NB4 (cell line): ENCODE results near the gene PON2.

Source experiments
- POLR2A ChIP-seq: IDR thresholded peaks from 2 replicates; pipeline ENCODE4 v1.6.1; 2011; ENCODE audit warnings: mild to moderate bottlenecking; ENCODE audit not compliant: insufficient read length; ENCODE audit errors: extremely low read depth
- TF ChIP-seq, protein P1 (sequence below): IDR thresholded peaks from one replicate; pipeline ENCODE4 v1.5.1; 2012; ENCODE audit warnings: low read depth, low read length
- TF ChIP-seq, protein P2 (sequence below): IDR thresholded peaks from 2 replicates; pipeline ENCODE4 v1.6.1; 2011; ENCODE audit warnings: low read depth, low read length

DNA sequence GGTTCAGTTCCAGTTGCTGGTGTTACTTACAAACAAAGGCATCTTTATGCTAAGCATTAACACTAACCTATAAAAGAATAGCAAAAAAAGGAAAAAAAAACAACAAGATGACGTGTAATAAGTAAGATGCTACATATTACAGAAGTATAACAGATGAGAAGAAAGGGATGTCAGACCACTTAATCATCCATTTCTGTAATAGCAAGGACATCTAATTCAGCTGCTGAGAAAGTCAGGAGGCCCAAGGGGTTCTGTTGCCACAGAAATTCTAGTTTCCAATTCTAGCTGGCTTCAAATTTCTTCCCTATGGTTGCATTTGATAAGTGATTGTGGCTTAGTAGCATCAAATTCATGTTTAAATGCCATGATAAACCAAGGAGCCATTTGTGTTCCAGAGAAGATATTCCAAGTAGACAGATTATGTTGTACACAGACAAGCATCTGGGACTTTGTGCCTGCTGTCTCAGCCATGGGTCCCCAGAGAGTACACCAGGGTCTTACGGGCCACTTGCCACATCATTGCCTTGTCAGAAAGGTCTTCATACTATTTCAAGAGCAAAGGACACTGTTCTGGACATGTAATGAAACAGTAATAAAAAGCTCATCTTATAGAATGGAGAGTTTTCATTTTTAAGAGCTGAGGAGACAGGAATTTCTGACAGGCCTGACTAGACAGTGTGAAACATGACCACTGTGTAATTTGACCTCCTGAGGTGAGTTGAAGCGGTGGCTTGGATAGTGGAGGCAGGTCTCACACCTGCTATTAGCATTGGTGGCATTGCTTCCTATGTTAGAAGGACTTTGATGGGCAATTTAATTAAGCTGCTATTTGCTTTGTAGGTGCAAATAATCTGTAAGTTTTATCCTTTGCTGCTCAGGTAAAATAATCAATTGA lies 46.7 kb upstream of the PON2 start:
- TF ChIP-seq, protein P1, sequence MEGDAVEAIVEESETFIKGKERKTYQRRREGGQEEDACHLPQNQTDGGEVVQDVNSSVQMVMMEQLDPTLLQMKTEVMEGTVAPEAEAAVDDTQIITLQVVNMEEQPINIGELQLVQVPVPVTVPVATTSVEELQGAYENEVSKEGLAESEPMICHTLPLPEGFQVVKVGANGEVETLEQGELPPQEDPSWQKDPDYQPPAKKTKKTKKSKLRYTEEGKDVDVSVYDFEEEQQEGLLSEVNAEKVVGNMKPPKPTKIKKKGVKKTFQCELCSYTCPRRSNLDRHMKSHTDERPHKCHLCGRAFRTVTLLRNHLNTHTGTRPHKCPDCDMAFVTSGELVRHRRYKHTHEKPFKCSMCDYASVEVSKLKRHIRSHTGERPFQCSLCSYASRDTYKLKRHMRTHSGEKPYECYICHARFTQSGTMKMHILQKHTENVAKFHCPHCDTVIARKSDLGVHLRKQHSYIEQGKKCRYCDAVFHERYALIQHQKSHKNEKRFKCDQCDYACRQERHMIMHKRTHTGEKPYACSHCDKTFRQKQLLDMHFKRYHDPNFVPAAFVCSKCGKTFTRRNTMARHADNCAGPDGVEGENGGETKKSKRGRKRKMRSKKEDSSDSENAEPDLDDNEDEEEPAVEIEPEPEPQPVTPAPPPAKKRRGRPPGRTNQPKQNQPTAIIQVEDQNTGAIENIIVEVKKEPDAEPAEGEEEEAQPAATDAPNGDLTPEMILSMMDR, result no peak
- no peak for TF ChIP-seq POLR2A
- TF ChIP-seq, protein P2, sequence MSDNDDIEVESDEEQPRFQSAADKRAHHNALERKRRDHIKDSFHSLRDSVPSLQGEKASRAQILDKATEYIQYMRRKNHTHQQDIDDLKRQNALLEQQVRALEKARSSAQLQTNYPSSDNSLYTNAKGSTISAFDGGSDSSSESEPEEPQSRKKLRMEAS, result no peak
